ENCODE results near the gene CCL11.

CCL11 gene

DNA sequence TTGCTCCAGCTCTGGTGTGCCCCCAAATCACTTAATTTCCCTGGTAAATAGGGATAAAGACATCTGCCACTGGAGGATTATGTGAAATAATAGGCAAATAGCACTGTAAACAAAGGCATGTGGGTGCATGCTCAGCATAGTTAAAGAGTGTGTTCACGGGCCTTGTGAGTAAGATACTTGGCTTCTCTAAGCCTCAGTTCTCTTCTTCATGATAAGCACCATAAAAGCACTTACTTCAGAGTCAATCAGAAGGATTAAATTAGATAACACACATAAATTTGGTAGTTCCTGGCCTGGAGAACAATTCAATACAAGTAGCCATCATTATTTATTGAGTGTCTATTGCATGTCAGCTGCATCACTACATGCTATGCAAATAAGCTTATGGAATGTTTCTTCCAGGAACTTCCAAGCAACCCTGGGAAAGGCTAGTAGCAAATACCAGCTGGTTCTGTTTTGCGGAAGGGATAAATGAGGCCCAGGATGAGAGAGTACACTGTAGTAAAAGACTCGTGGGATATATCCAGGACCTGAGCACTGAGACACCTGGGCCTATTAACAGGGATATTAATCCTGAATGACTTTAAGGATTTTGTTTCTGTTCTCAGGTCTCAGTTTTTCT is 14.5 kb downstream of the CCL11 start:
- peaks cover 6% of the 10 kb centered on the region for H3K27me3 Mint-ChIP-seq (ENCODE audit: low read depth, poor library complexity)
- no peaks in the 10 kb centered on the region for H3K36me3 Mint-ChIP-seq (ENCODE audit: low read depth)
- H3K27ac Mint-ChIP-seq: no peak overlapping the region
- no peak overlapping the region for H3K4me3 Mint-ChIP-seq
- TF ChIP-seq CTCF (IDR thresholded peaks at IDR 0.05): no peak
- no peak for DNase-seq
- peaks cover 17% of the 10 kb centered on the region for H3K4me1 Mint-ChIP-seq
- peaks cover 10% of the 10 kb centered on the region for H3K9me3 Mint-ChIP-seq

- Mint-ChIP-seq H3K36me3 (ENCODE audit: low read depth) (no peaks in the 10 kb centered on the region), H3K4me1 (peaks cover 17% of the 10 kb centered on the region), H3K9me3 (peaks cover 5% of the 10 kb centered on the region), H3K27me3 (ENCODE audit: low read depth, poor library complexity) (peaks cover 6% of the 10 kb centered on the region), H3K4me3 (no peak overlapping the region), H3K27ac (no peak overlapping the region)
- no peak for DNase-seq
- TF ChIP-seq CTCF (IDR thresholded peaks at IDR 0.05): no peak
These were observed 15.3 kb downstream of the CCL11 start for GRCh38 chr17:34300652-34301370.

GRCh38 chr17:34301986-34302385 is 16.4 kb downstream of the CCL11 start:
- TF ChIP-seq CTCF (IDR thresholded peaks at IDR 0.05): no peak
- Mint-ChIP-seq H3K36me3 (ENCODE audit: low read depth) (no peaks in the 10 kb centered on the region), H3K4me1 (peaks cover 21% of the 10 kb centered on the region), H3K27me3 (ENCODE audit: low read depth, poor library complexity) (peaks cover 9% of the 10 kb centered on the region), H3K4me3 (no peak overlapping the region), H3K9me3 (peaks cover 5% of the 10 kb centered on the region), H3K27ac (no peak overlapping the region)
- DNase-seq: no peak

- H3K27me3 Mint-ChIP-seq (ENCODE audit: low read depth, poor library complexity): peaks cover 11% of the 10 kb centered on the region
- no peak for TF ChIP-seq CTCF (IDR thresholded peaks at IDR 0.05)
- DNase-seq: no peak
These were observed 17.1 kb downstream of the CCL11 start for GRCh38 chr17:34302636-34303035.

DNA sequence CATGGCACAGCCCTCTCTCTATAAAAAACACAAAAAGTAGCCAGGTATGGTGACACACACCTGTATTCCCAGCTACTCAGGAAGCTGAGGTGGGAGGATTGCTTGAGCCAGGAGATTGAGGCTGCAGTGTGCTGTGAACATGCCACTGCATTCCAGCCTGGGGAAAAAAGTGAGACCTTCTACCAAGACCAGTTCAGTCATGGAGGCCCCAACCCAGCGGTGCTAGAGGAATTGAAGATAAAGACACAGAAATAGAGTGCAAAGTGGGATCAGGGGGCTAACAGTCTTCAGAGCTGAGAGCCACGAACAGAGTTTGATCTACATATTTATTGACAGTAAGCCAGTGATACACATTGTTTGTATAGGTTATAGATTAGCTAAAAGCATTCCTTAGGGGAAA is 18.1 kb downstream of the CCL11 start:
- DNase-seq: no peak
- H3K27me3 Mint-ChIP-seq (ENCODE audit: low read depth, poor library complexity): peaks cover 9% of the 10 kb centered on the region
- H3K4me3 Mint-ChIP-seq: no peak overlapping the region
- peaks cover 15% of the 10 kb centered on the region for H3K4me1 Mint-ChIP-seq
- TF ChIP-seq CTCF (IDR thresholded peaks at IDR 0.05): no peak
- no peaks in the 10 kb centered on the region for H3K9me3 Mint-ChIP-seq
- H3K36me3 Mint-ChIP-seq (ENCODE audit: low read depth): no peaks in the 10 kb centered on the region
- H3K27ac Mint-ChIP-seq: no peak overlapping the region

More at GRCh38 chr17:34302636-34303035, 17.1 kb downstream of the CCL11 start:
- no peak overlapping the region for H3K27ac Mint-ChIP-seq
- H3K4me1 Mint-ChIP-seq: peaks cover 21% of the 10 kb centered on the region
- H3K9me3 Mint-ChIP-seq: peaks cover 5% of the 10 kb centered on the region
- no peaks in the 10 kb centered on the region for H3K36me3 Mint-ChIP-seq (ENCODE audit: low read depth)
- no peak overlapping the region for H3K4me3 Mint-ChIP-seq

GRCh38 chr17:34305061-34305460 is 19.5 kb downstream of the CCL11 start:
- H3K36me3 Mint-ChIP-seq (ENCODE audit: low read depth): no peaks in the 10 kb centered on the region
- no peak for DNase-seq
- TF ChIP-seq CTCF (IDR thresholded peaks at IDR 0.05): no peak
- no peaks in the 10 kb centered on the region for H3K9me3 Mint-ChIP-seq
- no peak overlapping the region for H3K4me3 Mint-ChIP-seq
- peaks cover 14% of the 10 kb centered on the region for H3K4me1 Mint-ChIP-seq
- no peak overlapping the region for H3K27ac Mint-ChIP-seq
- peaks cover 14% of the 10 kb centered on the region for H3K27me3 Mint-ChIP-seq (ENCODE audit: low read depth, poor library complexity)

Measured in nephron progenitor cell (in vitro differentiated cells).